Neural cell (in vitro differentiated cells): ENCODE data around the gene HDAC11.

ENCODE experiments used
- CTCF ChIP-seq: fragments of 450-650 bp; IDR thresholded peaks from 2 replicates; pipeline ENCODE4 v1.5.1; 2014; ENCODE audit warnings: antibody characterized with exemption, mild to moderate bottlenecking, moderate library complexity; ENCODE audit not compliant: poor library complexity, severe bottlenecking
- MXI1 ChIP-seq: fragments of 450-650 bp; conservative IDR thresholded peaks from 2 replicates; pipeline ENCODE4 v1.6.1; 2014; ENCODE audit warnings: antibody characterized with exemption, mild to moderate bottlenecking; ENCODE audit not compliant: poor library complexity, severe bottlenecking
- POLR2AphosphoS5 ChIP-seq: IDR thresholded peaks from 2 replicates; pipeline ENCODE4 v1.6.1; 2012

GRCh38 chr3:13550423-13550690 is 70.3 kb downstream of the HDAC11 start:
- TF ChIP-seq CTCF (no peak), POLR2AphosphoS5 (no peak), MXI1 (no peak)
